Measurements from ENCODE around the gene CCDC172.

CCDC172 gene

GRCh38 chr10:116417821-116418220 lies 93.6 kb downstream of the CCDC172 start:
- no peak for DNase-seq

GRCh38 chr10:116418389-116418788 lies 94.1 kb downstream of the CCDC172 start:
- in situ Hi-C loops (cut with MboI; ENCODE audit: low pct_unique_long_range_greater_than_20kb, low sequenced_read_pairs): no loop called here

More at GRCh38 chr10:116417821-116418220, 93.6 kb downstream of the CCDC172 start:
- in situ Hi-C loops (cut with MboI; ENCODE audit: low pct_unique_long_range_greater_than_20kb, low sequenced_read_pairs): no loop called here

GRCh38 chr10:116421815-116422214 lies 97.6 kb downstream of the CCDC172 start:
- in situ Hi-C loops (cut with MboI; ENCODE audit: low pct_unique_long_range_greater_than_20kb, low sequenced_read_pairs): no loop called here
- no peak for DNase-seq

More at GRCh38 chr10:116418389-116418788, 94.1 kb downstream of the CCDC172 start:
- DNase-seq: no peak

- in situ Hi-C loops (cut with MboI; ENCODE audit: low pct_unique_long_range_greater_than_20kb, low sequenced_read_pairs): no loop called here
- no peak for DNase-seq
These were observed 103.4 kb downstream of the CCDC172 start, which contains the start of gene PNLIPRP3 for GRCh38 chr10:116427671-116428070. Gene PNLIPRP3, plus strand, starts transcription at chr10:116427847. Its CDS starts 166 bp downstream, at chr10:116428013.

GRCh38 chr10:116429288-116429977 lies 105.2 kb downstream of the CCDC172 start:
- in situ Hi-C loops (cut with MboI; ENCODE audit: low pct_unique_long_range_greater_than_20kb, low sequenced_read_pairs): no loop called here

More at GRCh38 chr10:116429288-116429977, 105.2 kb downstream of the CCDC172 start:
- no peak for DNase-seq
